T-helper 2 cell treated with Interferon-gamma antibody and Interleukin-4, amounts not matched to agents 100 ng/mL and 5 ng/mL, for 36 hours (primary cell): Measurements from ENCODE around the gene TSKU. TPM values are rescaled to one million over a fixed set of nuclear protein-coding genes. Genes with fewer than 3 reads are reported as not detected.
"Not testable (repeated sequence)": the region's sequence is repeated elsewhere in the genome, so short reads cannot be mapped to it uniquely, and the experiment has no call there.

Experiments used
- intact Hi-C: fragments of 100-400 bp; cut with micrococcal nuclease; formaldehyde crosslinking; loops from one replicate; pipeline ENCODE4 v1.15.1; 2023
- total RNA-seq: library from RNA; stranded (reverse); gene quantifications from 2 replicates; pipeline ENCODE4 v1.2.3, GENCODE V29; 2022

Gene TSKU
- total RNA-seq, 1 donor from 2014 or later, result 2.3 TPM

GRCh38 chr11:76822406-76822805 is 39.2 kb downstream of the TSKU start:
- intact Hi-C loops, result no loop called here

DNA sequence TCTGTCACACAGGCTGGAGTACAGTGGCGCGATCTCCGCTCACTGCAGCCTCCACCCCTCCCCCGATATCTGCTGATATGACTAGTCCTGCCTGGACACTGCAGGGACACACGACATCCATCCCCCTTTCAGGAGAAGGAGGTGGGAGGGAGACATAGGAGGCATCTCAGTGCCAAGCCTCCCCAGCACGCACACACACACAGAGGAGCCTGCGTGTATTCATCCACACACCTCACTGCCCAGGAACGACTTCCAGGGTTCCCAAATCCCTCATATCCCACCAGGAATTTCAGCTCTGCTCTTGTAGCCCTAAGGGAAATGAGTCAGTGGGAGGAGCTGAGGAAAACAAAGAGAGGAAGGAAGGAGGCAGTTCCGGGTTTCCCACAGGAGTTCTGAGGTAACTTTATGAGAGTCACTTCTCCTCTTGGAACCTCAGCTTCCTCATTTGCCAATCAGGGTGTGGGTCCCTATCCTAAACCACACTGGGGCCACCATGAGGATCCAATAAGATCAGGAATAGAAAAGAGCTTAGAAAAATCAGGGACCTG is 40.4 kb downstream of the TSKU start:
- intact Hi-C loops, result no loop called here

GRCh38 chr11:76824083-76824939 is 41.2 kb downstream of the TSKU start:
- intact Hi-C loops, result no loop called here

DNA sequence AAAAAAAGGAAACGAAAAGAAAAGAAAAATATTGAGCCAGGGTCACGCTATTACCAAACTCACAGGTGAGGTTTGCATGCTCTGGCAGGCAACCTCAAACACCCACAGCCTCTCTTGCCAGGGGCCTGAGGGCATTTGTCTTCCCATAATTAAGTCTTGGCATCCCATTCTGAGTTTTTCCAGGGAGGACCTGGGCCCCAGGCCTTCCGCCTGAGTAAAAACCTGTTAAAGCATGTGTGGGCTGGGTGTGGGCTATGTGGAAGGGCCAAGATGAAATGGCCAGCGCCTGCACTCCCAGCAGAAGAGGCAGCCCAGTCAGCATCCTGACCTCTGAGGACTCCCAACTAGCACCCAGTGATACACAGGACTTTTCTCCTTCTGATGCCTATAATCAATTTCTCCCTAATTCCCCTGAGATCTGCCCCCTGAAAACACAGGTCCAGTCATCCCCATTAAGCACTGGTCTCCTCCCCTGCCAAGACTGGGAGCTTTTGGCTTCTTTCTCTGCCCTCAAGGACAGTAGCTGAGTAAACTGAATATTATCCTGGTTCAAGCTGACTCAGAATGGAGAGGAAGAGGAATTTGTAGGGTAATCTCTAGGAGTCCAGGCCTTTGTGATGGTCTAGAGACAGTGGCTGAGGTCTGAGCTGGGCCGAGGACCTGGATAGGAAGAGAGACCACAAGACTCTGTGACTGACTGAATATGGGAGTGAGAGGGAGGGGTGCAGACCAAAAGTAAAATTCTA is 42.0 kb downstream of the TSKU start:
- intact Hi-C loops, result no loop called here

- intact Hi-C loops, result no loop called here
Measured at GRCh38 chr11:76825726-76826396, 42.7 kb downstream of the TSKU start.

GRCh38 chr11:76826508-76826907 is 43.4 kb downstream of the TSKU start:
- intact Hi-C loops, result not testable (repeated sequence)

- intact Hi-C loops, result not testable (repeated sequence)
Measured at GRCh38 chr11:76827005-76827404, 43.8 kb downstream of the TSKU start.

DNA sequence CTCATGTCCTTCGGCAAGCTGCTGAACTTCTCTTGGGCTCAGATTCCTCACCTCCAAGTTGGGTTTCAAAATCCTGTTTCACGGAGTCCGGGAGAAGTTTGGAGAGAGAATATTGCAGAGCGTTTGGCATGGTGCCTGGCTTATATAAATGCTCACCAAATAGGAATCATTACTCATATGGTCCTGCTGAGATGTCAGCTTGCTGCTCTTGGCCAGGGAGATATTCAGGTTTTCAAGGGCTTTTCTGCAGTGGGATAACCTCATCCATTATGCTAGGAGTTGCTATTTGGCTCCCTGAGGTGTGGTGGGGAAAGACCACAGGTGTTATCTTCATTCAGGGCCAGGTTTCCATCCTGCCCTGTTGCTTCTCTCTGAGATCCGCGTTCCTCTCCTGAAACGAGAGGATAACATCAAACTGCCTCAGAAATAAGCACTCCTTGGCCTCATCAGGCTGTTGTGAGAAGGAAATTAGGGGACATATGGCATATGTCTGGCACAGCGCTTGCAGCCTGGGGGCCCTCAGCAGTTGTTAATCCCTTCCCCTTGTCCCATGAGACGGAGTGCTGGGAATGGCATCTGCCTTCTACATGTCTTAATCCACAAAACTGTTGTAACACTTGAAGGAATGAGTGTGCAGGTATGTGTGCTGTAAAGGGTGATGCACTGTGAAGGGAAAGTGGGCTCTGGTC is 47.6 kb downstream of the TSKU start:
- intact Hi-C loops, result no loop called here

GRCh38 chr11:76831686-76832310 is 48.6 kb downstream of the TSKU start:
- intact Hi-C loops, result no loop called here

DNA sequence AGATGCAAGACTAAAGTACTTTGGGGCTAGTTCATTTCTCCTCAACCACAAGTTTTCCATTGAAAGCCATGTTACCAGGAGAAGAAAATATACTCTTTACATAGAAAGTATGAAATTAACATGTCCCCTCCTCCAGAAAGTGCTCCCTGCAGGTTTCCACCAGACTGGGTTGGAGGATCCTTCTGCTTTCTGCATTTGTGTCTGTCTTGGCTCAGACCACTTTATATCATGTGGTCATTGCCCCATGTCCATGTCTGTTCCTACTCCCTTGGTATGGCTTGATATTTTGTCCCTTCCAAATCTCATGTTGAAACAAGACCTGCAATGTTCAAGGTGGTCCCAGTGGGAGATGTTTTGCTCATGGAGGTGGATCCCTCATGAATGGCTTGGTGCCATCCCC is 49.2 kb downstream of the TSKU start:
- intact Hi-C loops, result no loop called here

DNA sequence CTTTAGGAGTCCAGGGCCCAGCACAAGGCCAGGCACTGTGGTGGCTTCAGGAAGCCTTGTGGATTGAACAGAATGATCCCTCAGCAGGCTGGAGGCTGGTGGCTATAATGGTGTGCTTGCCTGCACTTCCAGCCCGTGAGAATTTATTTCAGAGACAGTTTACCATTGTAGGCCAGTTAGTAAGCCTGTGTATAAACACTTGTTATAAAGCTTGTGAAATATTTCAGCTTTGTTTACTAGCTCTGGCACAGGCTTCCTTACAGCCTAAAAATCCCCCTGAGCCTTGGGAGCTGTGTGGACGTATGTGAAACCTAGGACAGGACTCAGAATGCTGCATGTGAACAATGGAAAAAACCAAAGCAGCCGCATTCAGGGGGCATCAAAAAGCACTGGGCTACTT is 51.0 kb downstream of the TSKU start:
- intact Hi-C loops, result no loop called here

DNA sequence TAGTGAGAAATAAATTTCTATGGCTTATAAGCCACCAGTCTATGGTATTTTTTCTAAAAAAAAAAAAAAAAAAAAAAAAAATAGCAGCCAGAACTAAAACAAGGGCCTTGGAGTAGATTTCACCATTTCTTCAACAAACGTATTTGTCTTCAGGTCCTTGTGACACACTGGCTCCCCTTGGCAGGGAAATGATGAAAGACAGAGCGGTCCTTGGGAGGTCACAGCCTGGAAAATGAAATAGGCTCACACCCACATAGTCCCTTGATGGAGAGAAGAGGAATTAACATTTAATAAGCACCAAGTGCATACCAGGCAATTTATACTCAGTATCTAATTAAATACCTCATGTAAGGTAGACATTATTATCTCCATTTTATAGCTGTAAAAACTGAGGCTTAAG is 51.9 kb downstream of the TSKU start:
- intact Hi-C loops, result no loop called here

DNA sequence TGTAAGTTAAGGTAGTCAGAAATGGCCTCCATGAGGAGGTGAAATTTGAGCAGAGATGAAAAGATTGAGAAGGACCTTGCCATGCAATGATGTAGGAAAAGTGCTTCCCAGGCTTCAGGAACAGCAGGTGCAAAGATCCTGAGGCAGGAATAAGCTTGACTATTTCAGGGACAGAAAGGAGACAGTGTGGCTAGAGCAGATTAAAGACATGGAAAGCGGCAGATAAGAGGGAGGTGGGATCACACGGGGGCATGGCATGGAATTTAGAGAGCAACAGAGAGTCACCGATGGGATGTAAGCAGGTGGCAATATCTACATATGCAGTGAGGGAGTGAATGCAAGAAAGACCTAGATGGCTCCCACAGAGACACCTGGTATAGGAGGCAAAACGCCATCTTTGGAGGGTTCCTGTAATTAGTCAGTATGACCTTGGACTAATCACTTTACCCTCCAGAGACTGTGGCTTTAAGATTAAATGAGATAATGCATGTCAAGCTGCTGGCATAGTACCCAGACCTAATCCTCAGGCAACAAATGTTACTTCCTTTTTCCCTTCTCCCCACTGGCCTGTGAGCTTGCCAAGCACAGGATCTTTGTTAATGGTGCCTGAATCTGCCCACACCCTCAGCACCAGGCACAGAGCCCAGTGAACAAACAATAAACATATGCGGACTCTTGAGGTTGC is 52.9 kb downstream of the TSKU start:
- intact Hi-C loops, result no loop called here

DNA sequence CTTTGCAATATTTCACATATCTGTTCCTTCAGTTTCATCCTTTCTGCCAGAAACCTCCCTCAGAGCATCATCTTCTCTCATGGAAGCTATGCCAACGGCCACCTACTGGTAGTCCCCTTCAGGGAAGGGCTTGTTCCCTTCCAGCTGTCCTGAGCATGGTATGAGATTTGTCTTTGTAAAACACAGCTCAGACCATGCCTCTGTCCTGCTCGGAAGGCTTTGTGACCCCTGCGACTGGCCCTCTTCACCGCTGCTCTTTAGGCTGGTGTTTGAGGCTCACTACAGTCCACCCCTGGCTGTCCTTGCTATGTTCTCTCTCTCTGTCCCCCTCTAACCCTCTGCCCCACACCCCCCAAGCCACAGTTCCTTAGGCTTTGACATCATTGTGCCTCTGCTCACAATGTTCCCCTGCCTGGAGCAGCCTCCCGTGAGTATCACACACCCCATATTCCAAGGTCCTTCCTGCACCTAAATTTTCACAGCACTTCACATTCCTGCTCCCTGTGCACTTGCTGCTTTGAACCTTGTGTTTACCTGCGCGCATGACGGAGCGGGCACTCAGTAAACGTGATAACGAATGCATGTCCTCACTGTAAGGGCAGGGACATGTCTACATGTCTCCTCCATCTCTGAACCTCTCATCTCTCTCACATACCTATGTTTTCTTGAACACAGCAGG is 53.6 kb downstream of the TSKU start:
- intact Hi-C loops, result no loop called here

DNA sequence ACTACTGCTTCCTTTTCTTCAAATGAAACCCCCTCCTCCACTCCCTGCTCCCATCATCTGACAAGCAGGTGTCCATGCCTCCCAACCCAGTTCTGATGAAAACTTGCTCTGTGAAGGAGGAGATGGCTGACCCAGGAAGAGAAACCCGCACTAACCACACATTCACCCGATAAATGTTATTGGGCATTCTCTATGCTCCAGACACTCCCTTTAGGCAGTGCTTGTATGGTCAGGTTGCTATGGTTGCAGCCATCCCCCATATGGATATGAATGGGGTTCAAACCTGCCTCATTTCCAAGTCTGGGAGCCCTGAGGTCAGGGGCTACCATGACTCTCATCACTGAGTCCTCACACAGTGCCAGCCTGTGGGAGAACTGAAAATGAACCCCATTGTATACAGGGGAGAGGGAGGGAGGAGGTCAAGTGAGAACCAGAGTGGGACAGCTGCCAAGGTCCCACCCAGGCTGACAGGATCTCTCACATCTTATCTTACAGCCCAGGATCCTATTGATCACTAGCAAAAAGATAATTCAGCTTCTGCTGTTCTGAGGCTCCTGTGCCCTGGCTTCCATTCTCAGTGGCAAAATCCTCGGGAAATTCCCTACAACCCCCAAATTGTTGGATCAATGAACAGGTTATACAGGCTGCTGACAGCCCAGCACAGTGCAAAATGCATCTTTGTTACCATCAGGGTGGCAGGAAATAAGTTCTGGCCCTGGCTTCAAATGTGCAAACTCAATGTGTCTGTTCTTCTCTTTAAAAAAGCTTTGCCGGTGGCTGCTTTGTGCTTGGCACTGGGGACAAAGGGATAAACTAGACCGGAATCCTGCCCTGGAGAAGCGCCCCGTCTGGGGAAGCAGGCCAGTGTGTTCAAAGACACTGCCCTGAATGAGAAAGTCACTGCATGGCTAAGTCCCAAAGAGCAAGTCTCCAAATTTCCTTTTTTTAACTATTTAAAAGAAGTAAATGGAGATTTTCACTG is 54.8 kb downstream of the TSKU start:
- intact Hi-C loops, result no loop called here

- intact Hi-C loops, result no loop called here
Measured at GRCh38 chr11:76838678-76839068, 55.5 kb downstream of the TSKU start.

- intact Hi-C loops, result no loop called here
Measured at GRCh38 chr11:76839311-76839710, 56.2 kb downstream of the TSKU start.

GRCh38 chr11:76841923-76842452 is 58.8 kb downstream of the TSKU start:
- intact Hi-C loops, result no loop called here
